Measurements from ENCODE around the gene FBXL17. TPM values are rescaled to one million over a fixed set of nuclear protein-coding genes. Genes with fewer than 3 reads are reported as not detected.

FBXL17 gene
- total and polyA plus RNA-seq, 9 of the 15 experiments (the other 6 are each of a cell fraction or from before 2014, with no cell fraction given): 0.32 to 5.4 (median 1.8) TPM

- peak in 1 of 3 experiments; percentile 90; a peak in 3 of 6 replicates for TF ChIP-seq ZBTB11 (CRISPR knock-in tag; IDR thresholded peaks at IDR 0.05)
- TF ChIP-seq, protein P1, sequence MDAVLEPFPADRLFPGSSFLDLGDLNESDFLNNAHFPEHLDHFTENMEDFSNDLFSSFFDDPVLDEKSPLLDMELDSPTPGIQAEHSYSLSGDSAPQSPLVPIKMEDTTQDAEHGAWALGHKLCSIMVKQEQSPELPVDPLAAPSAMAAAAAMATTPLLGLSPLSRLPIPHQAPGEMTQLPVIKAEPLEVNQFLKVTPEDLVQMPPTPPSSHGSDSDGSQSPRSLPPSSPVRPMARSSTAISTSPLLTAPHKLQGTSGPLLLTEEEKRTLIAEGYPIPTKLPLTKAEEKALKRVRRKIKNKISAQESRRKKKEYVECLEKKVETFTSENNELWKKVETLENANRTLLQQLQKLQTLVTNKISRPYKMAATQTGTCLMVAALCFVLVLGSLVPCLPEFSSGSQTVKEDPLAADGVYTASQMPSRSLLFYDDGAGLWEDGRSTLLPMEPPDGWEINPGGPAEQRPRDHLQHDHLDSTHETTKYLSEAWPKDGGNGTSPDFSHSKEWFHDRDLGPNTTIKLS (IDR thresholded peaks at IDR 0.05; ENCODE audit: borderline replicate concordance, low read depth): peak; percentile 73; the same call in 1 of the 2 replicates
- peak; percentile 80; the same call in 1 of the 2 replicates for TF ChIP-seq GABPB1 (CRISPR knock-in tag; IDR thresholded peaks at IDR 0.05)
- no peak for TF ChIP-seq ZBTB1 (CRISPR knock-in tag; IDR thresholded peaks at IDR 0.05; ENCODE audit: borderline replicate concordance, low read depth)
- peak; percentile 66; the same call in 1 of the 2 replicates for TF ChIP-seq ZNF431 (CRISPR knock-in tag; IDR thresholded peaks at IDR 0.05)
- TF ChIP-seq, protein P2, sequence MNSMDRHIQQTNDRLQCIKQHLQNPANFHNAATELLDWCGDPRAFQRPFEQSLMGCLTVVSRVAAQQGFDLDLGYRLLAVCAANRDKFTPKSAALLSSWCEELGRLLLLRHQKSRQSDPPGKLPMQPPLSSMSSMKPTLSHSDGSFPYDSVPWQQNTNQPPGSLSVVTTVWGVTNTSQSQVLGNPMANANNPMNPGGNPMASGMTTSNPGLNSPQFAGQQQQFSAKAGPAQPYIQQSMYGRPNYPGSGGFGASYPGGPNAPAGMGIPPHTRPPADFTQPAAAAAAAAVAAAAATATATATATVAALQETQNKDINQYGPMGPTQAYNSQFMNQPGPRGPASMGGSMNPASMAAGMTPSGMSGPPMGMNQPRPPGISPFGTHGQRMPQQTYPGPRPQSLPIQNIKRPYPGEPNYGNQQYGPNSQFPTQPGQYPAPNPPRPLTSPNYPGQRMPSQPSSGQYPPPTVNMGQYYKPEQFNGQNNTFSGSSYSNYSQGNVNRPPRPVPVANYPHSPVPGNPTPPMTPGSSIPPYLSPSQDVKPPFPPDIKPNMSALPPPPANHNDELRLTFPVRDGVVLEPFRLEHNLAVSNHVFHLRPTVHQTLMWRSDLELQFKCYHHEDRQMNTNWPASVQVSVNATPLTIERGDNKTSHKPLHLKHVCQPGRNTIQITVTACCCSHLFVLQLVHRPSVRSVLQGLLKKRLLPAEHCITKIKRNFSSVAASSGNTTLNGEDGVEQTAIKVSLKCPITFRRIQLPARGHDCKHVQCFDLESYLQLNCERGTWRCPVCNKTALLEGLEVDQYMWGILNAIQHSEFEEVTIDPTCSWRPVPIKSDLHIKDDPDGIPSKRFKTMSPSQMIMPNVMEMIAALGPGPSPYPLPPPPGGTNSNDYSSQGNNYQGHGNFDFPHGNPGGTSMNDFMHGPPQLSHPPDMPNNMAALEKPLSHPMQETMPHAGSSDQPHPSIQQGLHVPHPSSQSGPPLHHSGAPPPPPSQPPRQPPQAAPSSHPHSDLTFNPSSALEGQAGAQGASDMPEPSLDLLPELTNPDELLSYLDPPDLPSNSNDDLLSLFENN (IDR thresholded peaks at IDR 0.05; ENCODE audit: low read depth in 2 of 2, low read length in 2 of 2): no peak
- TF ChIP-seq, protein P3, sequence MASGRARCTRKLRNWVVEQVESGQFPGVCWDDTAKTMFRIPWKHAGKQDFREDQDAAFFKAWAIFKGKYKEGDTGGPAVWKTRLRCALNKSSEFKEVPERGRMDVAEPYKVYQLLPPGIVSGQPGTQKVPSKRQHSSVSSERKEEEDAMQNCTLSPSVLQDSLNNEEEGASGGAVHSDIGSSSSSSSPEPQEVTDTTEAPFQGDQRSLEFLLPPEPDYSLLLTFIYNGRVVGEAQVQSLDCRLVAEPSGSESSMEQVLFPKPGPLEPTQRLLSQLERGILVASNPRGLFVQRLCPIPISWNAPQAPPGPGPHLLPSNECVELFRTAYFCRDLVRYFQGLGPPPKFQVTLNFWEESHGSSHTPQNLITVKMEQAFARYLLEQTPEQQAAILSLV (tag; IDR thresholded peaks at IDR 0.05): no peak
- TF ChIP-seq YBX1 (IDR thresholded peaks at IDR 0.05): no peak
- peak; percentile 38 for TF ChIP-seq HMGN3 (IDR thresholded peaks at IDR 0.05; ENCODE audit: borderline replicate concordance, extremely low read depth, insufficient read length, low read depth, low read length)
- 0 out of 2 replicates have a peak, but pooled peaks have one; percentile 57 for TF ChIP-seq NFRKB (IDR thresholded peaks at IDR 0.05; ENCODE audit: low read depth)
- no peak for TF ChIP-seq PHB2 (IDR thresholded peaks at IDR 0.05; ENCODE audit: low read depth)
- TF ChIP-seq MAZ (CRISPR knock-in tag; conservative IDR thresholded peaks at IDR 0.05 in 1 of 2, IDR thresholded peaks at IDR 0.05 in 1 of 2): peak; percentile 37 to 80; a peak in 3 of 4 replicates
- TF ChIP-seq, protein P4, sequence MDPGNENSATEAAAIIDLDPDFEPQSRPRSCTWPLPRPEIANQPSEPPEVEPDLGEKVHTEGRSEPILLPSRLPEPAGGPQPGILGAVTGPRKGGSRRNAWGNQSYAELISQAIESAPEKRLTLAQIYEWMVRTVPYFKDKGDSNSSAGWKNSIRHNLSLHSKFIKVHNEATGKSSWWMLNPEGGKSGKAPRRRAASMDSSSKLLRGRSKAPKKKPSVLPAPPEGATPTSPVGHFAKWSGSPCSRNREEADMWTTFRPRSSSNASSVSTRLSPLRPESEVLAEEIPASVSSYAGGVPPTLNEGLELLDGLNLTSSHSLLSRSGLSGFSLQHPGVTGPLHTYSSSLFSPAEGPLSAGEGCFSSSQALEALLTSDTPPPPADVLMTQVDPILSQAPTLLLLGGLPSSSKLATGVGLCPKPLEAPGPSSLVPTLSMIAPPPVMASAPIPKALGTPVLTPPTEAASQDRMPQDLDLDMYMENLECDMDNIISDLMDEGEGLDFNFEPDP (CRISPR knock-in tag; IDR thresholded peaks at IDR 0.05): no peak
- TF ChIP-seq DACH1 (IDR thresholded peaks at IDR 0.05; ENCODE audit: partially characterized antibody): peak; percentile 66
These were observed at the start of gene FBXL17 (continued) for GRCh38 chr5:108381954-108382783.

Data from K562 (cell line).